ENCODE data around the gene PRKCZ. TPM values are rescaled to one million over a fixed set of nuclear protein-coding genes. Genes with fewer than 3 reads are reported as not detected.

Gene PRKCZ
- total and polyA plus RNA-seq, 7 donors = 0.07 to 2.3 (median 0.42) TPM; not detected in 1

DNA sequence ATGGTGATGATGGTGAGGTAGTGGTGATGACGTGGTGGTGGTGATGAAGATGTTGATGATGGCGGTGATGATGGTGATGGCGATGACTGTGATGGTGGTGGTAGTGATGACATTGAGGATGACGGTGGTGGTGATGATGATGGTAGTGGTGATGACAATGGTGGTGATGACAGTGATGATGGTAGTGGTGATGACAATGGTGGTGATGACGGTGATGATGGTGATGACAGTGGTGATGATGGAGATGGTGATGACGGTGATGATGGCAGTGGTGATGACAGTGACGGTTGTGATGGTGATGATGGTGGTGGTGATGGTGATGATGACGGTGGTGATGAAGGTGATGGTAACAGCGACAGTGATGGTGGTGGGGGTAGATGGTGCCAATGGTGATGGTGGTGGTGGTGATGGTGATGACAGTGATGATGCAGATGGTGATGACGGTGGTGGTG is 105.0 kb downstream of the PRKCZ start:
- intact Hi-C loops (cut with DNase I) = no loop called here
- DNase-seq (no peak), ATAC-seq (no peak)
- TF ChIP-seq, protein P1, sequence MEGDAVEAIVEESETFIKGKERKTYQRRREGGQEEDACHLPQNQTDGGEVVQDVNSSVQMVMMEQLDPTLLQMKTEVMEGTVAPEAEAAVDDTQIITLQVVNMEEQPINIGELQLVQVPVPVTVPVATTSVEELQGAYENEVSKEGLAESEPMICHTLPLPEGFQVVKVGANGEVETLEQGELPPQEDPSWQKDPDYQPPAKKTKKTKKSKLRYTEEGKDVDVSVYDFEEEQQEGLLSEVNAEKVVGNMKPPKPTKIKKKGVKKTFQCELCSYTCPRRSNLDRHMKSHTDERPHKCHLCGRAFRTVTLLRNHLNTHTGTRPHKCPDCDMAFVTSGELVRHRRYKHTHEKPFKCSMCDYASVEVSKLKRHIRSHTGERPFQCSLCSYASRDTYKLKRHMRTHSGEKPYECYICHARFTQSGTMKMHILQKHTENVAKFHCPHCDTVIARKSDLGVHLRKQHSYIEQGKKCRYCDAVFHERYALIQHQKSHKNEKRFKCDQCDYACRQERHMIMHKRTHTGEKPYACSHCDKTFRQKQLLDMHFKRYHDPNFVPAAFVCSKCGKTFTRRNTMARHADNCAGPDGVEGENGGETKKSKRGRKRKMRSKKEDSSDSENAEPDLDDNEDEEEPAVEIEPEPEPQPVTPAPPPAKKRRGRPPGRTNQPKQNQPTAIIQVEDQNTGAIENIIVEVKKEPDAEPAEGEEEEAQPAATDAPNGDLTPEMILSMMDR (IDR thresholded peaks at IDR 0.05) = no peak
- no peaks in the 10 kb centered on the region for H3K36me3 ChIP-seq (ENCODE audit: insufficient read depth in 1 of 2, low read depth in 1 of 2)
- 97 to 98% (median 97%) methylated on average over 10 of the region's 10 CpGs for WGBS, 3 donors
- no peaks in the 10 kb centered on the region for H3K9me3 ChIP-seq
- H3K4me3 ChIP-seq = no peak overlapping the region
- H3K27me3 ChIP-seq (ENCODE audit: insufficient read depth in 3 of 3, low read length in 2 of 3) = peaks cover 0 to 5% (median 3%) of the 10 kb centered on the region in 3 donors
- H3K27ac ChIP-seq = no peak overlapping the region
- no peaks in the 10 kb centered on the region for H3K4me1 ChIP-seq

DNA sequence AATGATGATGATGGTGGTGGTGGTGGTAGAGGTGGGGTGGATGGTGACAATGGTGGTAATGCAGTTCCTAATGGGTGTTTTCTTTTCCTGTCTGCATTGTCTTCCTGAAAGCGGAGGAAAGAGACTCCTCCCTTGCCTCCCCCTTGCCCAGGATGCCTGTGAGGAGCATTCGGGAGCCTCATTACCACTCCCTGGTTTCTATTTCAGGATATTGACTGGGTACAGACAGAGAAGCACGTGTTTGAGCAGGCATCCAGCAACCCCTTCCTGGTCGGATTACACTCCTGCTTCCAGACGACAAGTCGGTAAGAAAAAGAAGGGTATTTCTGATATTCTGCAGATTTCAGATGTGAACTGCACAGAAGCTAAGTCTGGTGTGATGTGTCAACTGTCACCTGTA is 105.6 kb downstream of the PRKCZ start:
- whole genome bisulfite sequencing, 3 donors = 43 to 54% (median 44%) methylated on average over 6 of the region's 6 CpGs
- TF ChIP-seq, protein P1 (IDR thresholded peaks at IDR 0.05) = no peak
- intact Hi-C loops (cut with DNase I) = no loop called here
- ATAC-seq = no peak
- Histone ChIP-seq H3K4me3 (no peak overlapping the region), H3K4me1 (no peaks in the 10 kb centered on the region), H3K9me3 (no peaks in the 10 kb centered on the region), H3K27ac (no peak overlapping the region), H3K27me3 (ENCODE audit: insufficient read depth in 3 of 3, low read length in 2 of 3) (peaks cover 0 to 5% (median 3%) of the 10 kb centered on the region in 3 donors), H3K36me3 (ENCODE audit: insufficient read depth in 1 of 2, low read depth in 1 of 2) (no peaks in the 10 kb centered on the region)
- no peak for DNase-seq

DNA sequence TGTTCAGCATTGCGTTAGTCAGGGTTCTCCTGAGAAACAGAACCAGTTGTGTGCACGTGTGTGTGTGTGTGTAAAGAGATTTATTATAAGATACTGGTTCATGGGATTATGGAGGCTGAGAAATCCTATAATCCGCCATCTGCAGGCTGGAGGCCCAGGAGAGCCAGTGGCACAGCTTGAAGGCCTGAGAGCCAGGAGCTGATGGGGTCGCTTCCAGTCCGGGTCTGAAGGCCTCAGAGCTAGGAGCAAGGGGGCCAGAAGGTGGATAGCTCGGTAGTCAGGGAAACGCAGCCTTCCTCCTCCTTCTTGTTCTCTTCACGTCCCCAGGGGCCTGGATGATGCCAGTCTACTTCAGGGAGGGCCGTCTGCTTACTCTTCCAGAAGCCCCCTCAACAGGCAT is 106.7 kb downstream of the PRKCZ start:
- Histone ChIP-seq H3K36me3 (ENCODE audit: insufficient read depth in 1 of 2, low read depth in 1 of 2) (no peaks in the 10 kb centered on the region), H3K9me3 (no peaks in the 10 kb centered on the region), H3K4me1 (no peaks in the 10 kb centered on the region), H3K27ac (no peak overlapping the region), H3K27me3 (ENCODE audit: insufficient read depth in 3 of 3, low read length in 2 of 3) (peaks cover 0 to 3% (median under 1%) of the 10 kb centered on the region in 3 donors), H3K4me3 (no peak overlapping the region)
- ATAC-seq (no peak), DNase-seq (no peak)
- intact Hi-C loops (cut with DNase I) = no loop called here
- 59 to 72% (median 69%) methylated on average over 6 to 9 of the region's 9 CpGs for WGBS, 3 donors
- TF ChIP-seq, protein P1 (IDR thresholded peaks at IDR 0.05) = no peak

DNA sequence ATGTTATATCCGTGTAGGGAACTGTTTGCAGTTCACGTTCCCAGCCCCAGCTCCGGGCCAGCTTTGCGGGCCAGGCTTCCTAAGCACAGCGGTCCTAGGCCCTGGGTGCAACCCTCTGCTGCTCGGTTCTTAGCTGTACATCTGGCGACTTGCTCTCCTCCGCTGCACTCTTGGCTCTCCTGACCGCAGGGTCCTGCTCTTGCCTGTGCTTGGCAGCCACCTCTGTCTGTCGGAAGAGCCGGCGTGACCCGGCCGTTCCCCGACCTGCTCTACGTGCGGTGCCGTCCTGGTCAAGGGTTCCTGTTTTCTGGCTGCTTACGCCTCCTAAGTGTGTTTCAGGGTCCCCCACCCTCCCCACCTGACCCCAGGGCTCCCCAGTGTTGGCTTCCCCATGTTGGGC is 107.6 kb downstream of the PRKCZ start:
- no peak for DNase-seq
- peak in 1 of 4 donors; percentile 33 for ATAC-seq
- TF ChIP-seq, protein P1 (IDR thresholded peaks at IDR 0.05) = no peak
- H3K27me3 ChIP-seq (ENCODE audit: insufficient read depth in 3 of 3, low read length in 2 of 3) = peaks cover 0 to 3% (median 0%) of the 10 kb centered on the region in 3 donors
- WGBS, 3 donors = 78 to 84% (median 80%) methylated on average over 19 of the region's 19 CpGs
- no peaks in the 10 kb centered on the region for H3K9me3 ChIP-seq
- H3K4me1 ChIP-seq = no peaks in the 10 kb centered on the region
- intact Hi-C loops (cut with DNase I) = no loop called here
- H3K27ac ChIP-seq = no peak overlapping the region
- no peak overlapping the region for H3K4me3 ChIP-seq
- H3K36me3 ChIP-seq (ENCODE audit: insufficient read depth in 1 of 2, low read depth in 1 of 2) = no peaks in the 10 kb centered on the region

DNA sequence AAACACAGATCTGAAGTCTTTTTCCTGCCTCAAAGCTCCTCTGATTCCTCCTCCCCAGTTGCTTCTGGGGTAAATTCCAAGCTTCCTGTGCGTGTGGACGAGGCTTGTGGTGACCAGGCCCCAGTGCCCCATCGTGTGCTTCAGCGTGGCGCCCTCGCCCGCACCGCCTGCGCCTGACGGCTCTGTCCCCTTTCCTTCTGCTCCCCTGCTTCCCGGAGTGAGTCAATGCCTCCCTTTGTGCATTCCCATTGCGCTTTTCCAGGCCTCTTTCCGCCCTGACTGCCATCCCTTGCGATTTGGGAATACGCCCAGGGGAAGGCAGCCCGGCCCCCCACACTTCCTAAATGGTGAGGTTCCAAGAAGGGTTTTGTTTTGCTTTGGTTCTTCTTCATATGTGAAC is 108.1 kb downstream of the PRKCZ start:
- H3K27me3 ChIP-seq (ENCODE audit: insufficient read depth in 3 of 3, low read length in 2 of 3) = peaks cover 0 to 3% (median 0%) of the 10 kb centered on the region in 3 donors
- ATAC-seq (no peak), DNase-seq (no peak)
- no peaks in the 10 kb centered on the region for H3K4me1 ChIP-seq
- TF ChIP-seq, protein P1 (IDR thresholded peaks at IDR 0.05) = no peak
- intact Hi-C loops (cut with DNase I) = no loop called here
- no peaks in the 10 kb centered on the region for H3K36me3 ChIP-seq (ENCODE audit: insufficient read depth in 1 of 2, low read depth in 1 of 2)
- WGBS, 3 donors = 78 to 81% (median 79%) methylated on average over 16 of the region's 16 CpGs
- no peaks in the 10 kb centered on the region for H3K9me3 ChIP-seq
- no peak overlapping the region for H3K27ac ChIP-seq
- H3K4me3 ChIP-seq = no peak overlapping the region

Data from psoas muscle (tissue), 8 donors.